Measurements from ENCODE around the gene UTS2B.

GRCh38 chr3:191343115-191343514 lies 12.8 kb upstream of the UTS2B start:
- TF ChIP-seq, protein P1, sequence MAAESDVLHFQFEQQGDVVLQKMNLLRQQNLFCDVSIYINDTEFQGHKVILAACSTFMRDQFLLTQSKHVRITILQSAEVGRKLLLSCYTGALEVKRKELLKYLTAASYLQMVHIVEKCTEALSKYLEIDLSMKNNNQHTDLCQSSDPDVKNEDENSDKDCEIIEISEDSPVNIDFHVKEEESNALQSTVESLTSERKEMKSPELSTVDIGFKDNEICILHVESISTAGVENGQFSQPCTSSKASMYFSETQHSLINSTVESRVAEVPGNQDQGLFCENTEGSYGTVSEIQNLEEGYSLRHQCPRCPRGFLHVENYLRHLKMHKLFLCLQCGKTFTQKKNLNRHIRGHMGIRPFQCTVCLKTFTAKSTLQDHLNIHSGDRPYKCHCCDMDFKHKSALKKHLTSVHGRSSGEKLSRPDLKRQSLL (tag by site-specific recombination; IDR thresholded peaks at IDR 0.05), result no peak
- no peak for TF ChIP-seq ZBTB8A (tag by site-specific recombination; IDR thresholded peaks at IDR 0.05)

All from HEK293 (cell line).